ENCODE measurements around the gene ADIPOR2. TPM values are rescaled to one million over a fixed set of nuclear protein-coding genes. Genes with fewer than 3 reads are reported as not detected.

ADIPOR2 gene
- total RNA-seq = 64.2 TPM

GRCh38 chr12:1690578-1691122, at the start of gene ADIPOR2:
Gene ADIPOR2, plus strand, starts transcription at chr12:1691070. Its CDS starts 63,274 bp downstream, at chr12:1754344.
- peak; percentile 95 for DNase-seq (ENCODE audit: low spot score)

DNA sequence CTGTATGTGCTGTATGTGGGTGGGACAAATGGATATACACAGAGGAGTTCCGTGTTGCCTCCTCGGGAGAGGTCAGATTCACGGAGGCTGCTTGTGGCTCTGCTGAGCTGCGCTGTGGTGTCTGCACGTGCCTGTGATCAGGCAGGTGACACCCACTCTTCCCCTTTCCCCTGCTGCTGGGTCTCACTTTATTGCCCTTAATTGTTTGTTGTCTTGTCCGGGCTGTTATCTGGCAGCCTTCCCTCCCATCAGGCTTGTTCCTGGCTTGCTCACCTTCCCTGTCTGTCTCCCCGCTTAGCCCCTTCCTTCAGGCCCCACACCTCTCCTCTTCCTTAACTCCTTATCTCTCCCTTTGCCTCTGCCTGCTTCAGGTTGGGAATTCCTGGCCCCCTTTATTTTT, 48.4 kb upstream of the ADIPOR2 start:
- no peak for DNase-seq (ENCODE audit: low spot score)

DNA sequence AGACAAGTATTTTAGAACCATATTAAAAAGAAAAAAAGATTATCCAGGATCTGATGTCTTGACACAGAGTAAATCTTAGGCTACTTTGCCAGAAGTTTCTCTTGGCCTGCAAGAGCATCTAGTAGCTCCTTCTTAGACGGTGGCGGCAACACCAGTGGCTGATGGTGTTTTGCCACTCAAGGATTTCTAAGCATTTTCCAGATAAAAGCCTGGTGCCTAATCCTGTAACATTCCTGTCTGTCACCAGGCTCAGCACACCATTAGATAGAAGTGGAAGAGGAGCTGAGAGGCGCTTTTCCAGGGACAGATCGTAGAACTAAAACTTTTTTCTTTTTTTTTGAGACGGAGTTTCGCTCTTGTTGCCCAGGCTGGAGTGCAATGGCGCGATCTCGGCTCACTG, 47.8 kb upstream of the ADIPOR2 start:
- no peak for DNase-seq (ENCODE audit: low spot score)

- DNase-seq (ENCODE audit: low spot score) = no peak
These were observed 46.9 kb upstream of the ADIPOR2 start for GRCh38 chr12:1643905-1644533.

DNA sequence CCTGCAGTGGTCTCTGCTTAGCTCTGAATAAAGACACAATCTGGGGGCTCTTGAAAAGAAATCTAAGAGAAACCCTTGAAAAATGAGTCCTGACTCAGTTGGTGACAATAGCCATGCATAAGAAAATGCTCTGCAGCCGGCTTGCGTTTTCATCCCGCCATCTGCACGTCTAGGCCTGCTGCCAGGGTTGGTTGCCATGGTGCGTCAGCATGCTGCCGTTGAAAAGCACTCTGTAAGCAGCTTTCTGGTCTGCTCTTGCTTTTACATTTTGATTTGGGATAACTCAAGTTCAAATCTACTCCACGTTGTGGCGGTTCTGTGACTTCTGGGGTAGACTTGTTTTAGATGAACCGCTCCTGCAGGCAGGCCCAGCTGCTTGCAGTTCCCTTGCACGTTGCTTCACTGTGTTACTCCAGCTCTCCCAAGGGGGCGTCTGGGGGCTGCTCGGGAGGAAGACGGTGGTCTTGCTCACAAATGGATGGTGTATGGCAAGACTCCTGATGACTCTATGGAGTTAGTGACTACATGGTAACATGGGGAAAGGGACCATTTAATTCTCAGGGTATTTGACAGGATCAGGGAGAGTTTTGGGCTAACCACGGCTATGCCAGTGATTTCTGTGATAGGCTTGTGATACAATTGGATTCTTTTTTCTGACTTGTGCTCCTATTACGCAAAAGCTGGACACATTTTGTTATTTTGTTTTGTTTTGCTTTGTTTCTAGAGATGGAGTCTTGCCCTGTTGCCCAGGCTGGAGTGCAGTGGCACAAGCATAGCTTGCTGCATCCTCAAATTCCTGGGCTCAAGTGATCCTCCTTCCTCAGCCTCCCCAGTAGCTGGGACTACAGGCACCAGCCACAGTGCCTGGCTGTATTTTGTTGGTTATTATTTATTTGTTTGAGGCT, 46.1 kb upstream of the ADIPOR2 start:
- peak; percentile 82 for DNase-seq (ENCODE audit: low spot score)

- no peak for DNase-seq (ENCODE audit: low spot score)
These were observed 45.1 kb upstream of the ADIPOR2 start for GRCh38 chr12:1645819-1646218.

- no peak for DNase-seq (ENCODE audit: low spot score)
These were observed 44.1 kb upstream of the ADIPOR2 start for GRCh38 chr12:1646569-1647284.

GRCh38 chr12:1647285-1647669, 43.6 kb upstream of the ADIPOR2 start:
- DNase-seq (ENCODE audit: low spot score) = no peak

GRCh38 chr12:1650260-1650977, 40.5 kb upstream of the ADIPOR2 start:
- no peak for DNase-seq (ENCODE audit: low spot score)

DNA sequence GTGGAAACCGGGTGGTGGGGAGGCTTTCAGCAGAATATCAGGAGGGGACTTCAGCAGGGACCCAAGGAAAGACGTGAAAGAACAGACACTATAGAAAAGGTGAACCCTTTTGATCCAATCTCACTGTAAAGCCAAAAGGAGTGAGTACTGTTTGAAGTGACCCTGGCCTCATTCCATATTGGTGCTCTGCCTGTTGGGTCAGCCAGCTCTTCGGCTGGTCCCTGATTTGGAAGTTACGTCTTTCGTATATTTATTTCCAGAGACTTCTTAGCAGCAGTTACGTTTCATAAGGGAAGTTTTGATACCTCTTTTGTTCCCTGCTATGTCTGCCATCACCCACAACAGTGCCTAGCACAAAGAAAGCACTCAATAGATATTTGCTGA, 39.9 kb upstream of the ADIPOR2 start:
- no peak for DNase-seq (ENCODE audit: low spot score)

DNA sequence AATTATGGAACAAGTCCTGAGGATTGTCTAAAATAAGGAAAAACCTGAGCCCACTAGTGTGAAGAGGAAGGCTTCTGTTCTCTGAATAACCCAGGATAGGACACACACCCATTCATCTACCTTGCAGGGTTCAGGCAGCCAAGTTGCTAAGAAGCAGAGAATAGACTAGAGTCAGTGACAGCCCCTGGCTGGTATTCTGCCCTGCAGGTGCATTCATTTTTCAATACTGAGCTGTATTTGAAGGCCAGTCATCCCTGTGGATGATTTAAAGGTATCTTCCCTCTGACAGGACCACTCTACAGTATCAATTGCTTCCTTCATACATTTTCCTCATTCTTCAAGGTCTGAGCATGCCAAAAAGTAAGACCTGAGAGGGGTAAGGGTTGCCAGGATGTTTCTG, 38.9 kb upstream of the ADIPOR2 start:
- DNase-seq (ENCODE audit: low spot score) = no peak

DNA sequence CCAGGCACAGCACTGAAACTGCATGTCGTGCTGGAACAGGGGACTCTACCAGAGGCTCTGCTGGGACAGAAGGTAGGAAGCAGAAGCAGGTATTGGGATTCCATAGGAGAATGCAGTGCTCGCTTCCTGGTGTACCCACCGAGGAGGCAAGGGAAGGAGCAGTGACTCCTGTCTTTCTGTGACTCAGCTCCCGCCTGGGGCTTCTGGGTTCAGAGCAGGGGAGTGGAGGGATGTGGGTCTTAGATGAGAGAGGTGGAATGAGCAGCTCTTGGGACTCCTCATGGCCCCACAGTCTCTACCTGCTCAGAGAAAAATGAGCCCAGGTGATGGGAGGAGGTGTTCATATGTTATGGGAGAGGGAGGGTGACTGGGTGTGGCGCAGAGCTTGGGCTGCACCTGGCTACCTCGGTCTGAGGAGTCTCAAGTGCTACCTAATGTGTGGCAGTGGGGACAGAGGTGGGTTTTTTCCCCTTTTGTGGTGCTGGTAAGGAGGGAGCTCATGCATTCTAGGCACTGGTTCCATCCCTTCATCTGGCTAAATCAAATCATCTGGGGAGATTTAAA, 35.6 kb upstream of the ADIPOR2 start:
- DNase-seq (ENCODE audit: low spot score) = no peak

GRCh38 chr12:1656902-1657301, 34.0 kb upstream of the ADIPOR2 start:
- no peak for DNase-seq (ENCODE audit: low spot score)

GRCh38 chr12:1657688-1658087, 33.2 kb upstream of the ADIPOR2 start:
- no peak for DNase-seq (ENCODE audit: low spot score)

DNA sequence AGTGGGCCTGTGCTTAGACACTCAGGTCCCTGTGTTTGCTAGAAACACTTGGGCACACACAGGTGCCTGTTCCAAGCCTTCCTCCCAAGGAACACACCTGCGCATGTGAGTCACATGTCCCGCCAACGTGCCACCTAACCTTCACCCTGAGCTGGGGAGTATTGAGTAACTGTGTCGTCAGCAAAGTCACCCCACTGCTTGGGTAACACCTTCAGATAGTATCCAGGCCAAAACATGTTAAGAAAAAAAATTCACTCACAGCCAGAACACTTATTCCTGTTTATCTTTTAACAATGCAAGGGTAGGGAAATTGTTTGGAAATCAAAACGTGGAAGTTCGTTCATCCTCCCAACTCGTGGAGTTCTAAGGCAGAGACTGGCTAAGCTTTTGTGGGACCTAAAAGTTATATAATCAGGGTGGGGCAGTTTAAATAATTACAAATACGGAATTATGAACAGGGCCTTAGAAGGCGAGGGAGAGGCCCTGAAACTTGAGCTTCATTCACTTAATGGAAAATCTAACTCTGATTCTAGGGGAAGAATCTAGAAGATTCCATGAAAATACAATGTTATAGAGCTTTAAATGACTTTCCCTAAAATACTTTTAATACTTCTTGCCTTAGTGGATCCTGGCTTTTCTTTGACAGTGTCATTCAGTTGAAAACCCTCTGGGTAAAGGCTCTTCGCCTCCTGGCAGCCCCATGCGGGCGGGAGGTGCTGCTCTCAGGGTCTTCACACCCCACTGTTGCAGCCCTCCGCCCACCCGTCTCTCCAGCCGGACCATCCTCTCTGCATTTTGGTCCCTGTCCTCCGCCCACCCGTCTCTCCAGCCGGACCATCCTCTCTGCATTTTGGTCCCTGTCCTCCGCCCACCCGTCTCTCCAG, 30.3 kb upstream of the ADIPOR2 start:
- DNase-seq (ENCODE audit: low spot score) = peak; percentile 92

- peak; percentile 95 for DNase-seq (ENCODE audit: low spot score)
These were observed 29.1 kb upstream of the ADIPOR2 start for GRCh38 chr12:1661553-1662335.

- peak; percentile 63 for DNase-seq (ENCODE audit: low spot score)
These were observed 28.0 kb upstream of the ADIPOR2 start for GRCh38 chr12:1662761-1663439.

- DNase-seq (ENCODE audit: low spot score) = no peak
These were observed 27.3 kb upstream of the ADIPOR2 start for GRCh38 chr12:1663440-1664132.

All from mucosa of gallbladder (tissue), 1 donor.